Gastroesophageal sphincter (tissue), 4 donors: Measurements from ENCODE around the gene LRRFIP1. TPM values are rescaled to one million over a fixed set of nuclear protein-coding genes. Genes with fewer than 3 reads are reported as not detected.

Experiments used
- ATAC-seq: fragments of 150-250 bp; one replicate; pipeline ENCODE4 v1.9.1; 2016; ENCODE audit warnings: mild to moderate bottlenecking, moderate library complexity
- H3K27ac ChIP-seq, 4 donors: fragments of 200-600 bp; sonication (generic) in 3 of 4; 1 replicate in 3 of 4; 2 replicates in 1 of 4; pipeline ENCODE4 v1.5.1; 2016 to 2019
- H3K27me3 ChIP-seq: fragments of 200-600 bp; sonication (generic); one replicate; pipeline ENCODE4 v1.5.1; 2019
- H3K36me3 ChIP-seq, 2 donors: fragments of 200-600 bp; sonication (generic); one replicate each; pipeline ENCODE4 v1.5.1; 2019; ENCODE audit warnings: control low read depth in 1 of 2
- H3K4me1 ChIP-seq, 3 donors: fragments of 200-600 bp; sonication (generic); 1 replicate in 2 of 3; 2 replicates in 1 of 3; pipeline ENCODE4 v1.5.1; 2016 to 2019; ENCODE audit warnings: control low read depth in 2 of 3
- H3K4me3 ChIP-seq, 2 donors: fragments of 200-600 bp; sonication (generic); one replicate each; pipeline ENCODE4 v1.5.1; 2019; ENCODE audit warnings: mild to moderate bottlenecking in 1 of 2, moderate library complexity in 1 of 2
- H3K9me3 ChIP-seq, 3 donors: fragments of 200-600 bp; sonication (generic); one replicate each; pipeline ENCODE4 v1.5.1; 2017 to 2019; ENCODE audit warnings: control low read depth in 2 of 3
- CTCF ChIP-seq, 4 experiments: fragments of 200-600 bp in 2 of 4; fragments of 450-650 bp in 2 of 4; sonication (generic) in 1 of 4; IDR thresholded peaks; one replicate each; pipeline ENCODE4 v1.5.1; 2017 to 2019; ENCODE audit warnings: antibody characterized with exemption in 4 of 4, mild to moderate bottlenecking in 2 of 4, moderate library complexity in 2 of 4
- EP300 ChIP-seq: sonication (generic); formaldehyde crosslinking; IDR thresholded peaks from one replicate; pipeline ENCODE4 v1.6.1; 2017; ENCODE audit warnings: antibody characterized with exemption, mild to moderate bottlenecking
- POLR2A ChIP-seq, 2 donors: fragments of 450-650 bp; IDR thresholded peaks; one replicate each; pipeline ENCODE4 v1.6.1; 2017; ENCODE audit warnings: antibody characterized with exemption in 2 of 2, mild to moderate bottlenecking in 2 of 2, moderate library complexity in 1 of 2
- POLR2AphosphoS5 ChIP-seq: sonication (generic); formaldehyde crosslinking; IDR thresholded peaks from one replicate; pipeline ENCODE4 v1.6.1; 2017; ENCODE audit warnings: antibody characterized with exemption
- WGBS, 2 donors: methylation state at CpG; one replicate each; pipeline ENCODE4 v1.1.5; 2018; ENCODE audit warnings: low coverage in 1 of 2; 5-methylcytosine and 5-hydroxymethylcytosine counted together
- total RNA-seq, 4 donors: library from RNA; depleted of rRNA; stranded (reverse); fragments of >200 nt; gene quantifications; one replicate each; pipeline ENCODE4 v1.1.0, GENCODE V29; 2016

The LRRFIP1 gene
- total RNA-seq, 4 donors from 2014 or later: 164 to 225 (median 179) TPM

DNA sequence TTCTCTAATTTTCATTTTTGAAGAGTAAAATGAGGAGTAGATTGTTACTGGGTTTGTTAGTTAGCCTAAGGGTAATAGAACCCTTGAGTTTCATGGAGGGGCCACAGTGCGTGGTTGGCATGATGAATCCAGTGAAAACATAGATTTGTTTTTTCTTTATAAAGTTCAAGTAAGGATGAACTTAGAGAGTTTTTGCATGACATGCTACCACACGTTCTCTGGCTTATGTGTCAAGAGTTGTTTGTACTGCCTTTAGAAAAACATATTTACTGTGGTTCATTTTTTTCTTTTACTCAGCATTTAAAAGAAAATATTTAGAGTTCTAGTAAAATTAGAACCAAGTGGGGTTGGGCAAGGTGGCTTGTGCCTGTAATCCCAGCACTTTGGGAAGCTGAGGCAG, 193.0 kb downstream of the LRRFIP1 start:
- ATAC-seq: no peak
- WGBS, 2 donors: 100% methylated on average over 1 to 2 of the region's 2 CpGs

DNA sequence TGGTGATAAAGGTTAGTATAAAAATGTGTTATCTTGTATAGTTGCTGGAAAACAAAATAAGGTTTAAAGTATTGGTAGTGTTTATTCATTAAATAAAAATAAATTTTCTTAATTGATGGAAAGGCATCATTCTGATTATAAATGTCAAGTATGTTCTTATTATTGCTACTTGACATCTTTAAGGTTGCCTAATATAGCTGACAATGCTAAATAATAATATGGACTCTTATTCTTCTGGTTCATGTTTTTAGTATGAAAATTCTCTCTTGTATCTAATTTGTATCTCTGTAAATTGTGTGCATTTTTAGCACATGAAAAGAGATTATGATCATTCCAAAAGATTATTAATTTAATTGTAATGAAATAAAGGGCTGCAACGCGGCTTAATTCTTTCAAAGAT, 196.2 kb downstream of the LRRFIP1 start:
- no peak overlapping the region for H3K27ac ChIP-seq
- no peak for TF ChIP-seq POLR2A (IDR thresholded peaks at IDR 0.05)
- no peak for TF ChIP-seq EP300
- no peak for TF ChIP-seq CTCF (IDR thresholded peaks at IDR 0.05)
- no peak for TF ChIP-seq POLR2AphosphoS5
- no peak for ATAC-seq
- 87 to 92% methylated on average over 2 of the region's 2 CpGs for WGBS, 2 donors
- H3K27me3 ChIP-seq: no peaks in the 10 kb centered on the region
- H3K9me3 ChIP-seq: no peaks in the 10 kb centered on the region
- no peaks in the 10 kb centered on the region for H3K4me1 ChIP-seq
- H3K36me3 ChIP-seq: no peaks in the 10 kb centered on the region
- H3K4me3 ChIP-seq: no peak overlapping the region

More for the DNA sequence above, 193.0 kb downstream of the LRRFIP1 start:
- H3K9me3 ChIP-seq: no peaks in the 10 kb centered on the region
- no peak overlapping the region for H3K4me3 ChIP-seq
- no peaks in the 10 kb centered on the region for H3K27me3 ChIP-seq
- no peak overlapping the region for H3K27ac ChIP-seq
- H3K36me3 ChIP-seq: no peaks in the 10 kb centered on the region
- TF ChIP-seq CTCF (IDR thresholded peaks at IDR 0.05): no peak
- TF ChIP-seq EP300: no peak
- no peak for TF ChIP-seq POLR2A (IDR thresholded peaks at IDR 0.05)
- no peak for TF ChIP-seq POLR2AphosphoS5
- H3K4me1 ChIP-seq: no peaks in the 10 kb centered on the region

GRCh38 chr2:237824085-237824484, 196.7 kb downstream of the LRRFIP1 start:
- H3K4me1 ChIP-seq: no peaks in the 10 kb centered on the region
- no peak overlapping the region for H3K4me3 ChIP-seq
- H3K9me3 ChIP-seq: no peaks in the 10 kb centered on the region
- H3K36me3 ChIP-seq: no peaks in the 10 kb centered on the region
- no peak for TF ChIP-seq CTCF (IDR thresholded peaks at IDR 0.05)
- TF ChIP-seq POLR2A (IDR thresholded peaks at IDR 0.05): no peak
- no peak for TF ChIP-seq POLR2AphosphoS5
- TF ChIP-seq EP300: no peak
- 80 to 96% methylated on average over 4 to 6 of the region's 6 CpGs for WGBS, 2 donors
- ATAC-seq: no peak
- H3K27ac ChIP-seq: no peak overlapping the region
- H3K27me3 ChIP-seq: no peaks in the 10 kb centered on the region

DNA sequence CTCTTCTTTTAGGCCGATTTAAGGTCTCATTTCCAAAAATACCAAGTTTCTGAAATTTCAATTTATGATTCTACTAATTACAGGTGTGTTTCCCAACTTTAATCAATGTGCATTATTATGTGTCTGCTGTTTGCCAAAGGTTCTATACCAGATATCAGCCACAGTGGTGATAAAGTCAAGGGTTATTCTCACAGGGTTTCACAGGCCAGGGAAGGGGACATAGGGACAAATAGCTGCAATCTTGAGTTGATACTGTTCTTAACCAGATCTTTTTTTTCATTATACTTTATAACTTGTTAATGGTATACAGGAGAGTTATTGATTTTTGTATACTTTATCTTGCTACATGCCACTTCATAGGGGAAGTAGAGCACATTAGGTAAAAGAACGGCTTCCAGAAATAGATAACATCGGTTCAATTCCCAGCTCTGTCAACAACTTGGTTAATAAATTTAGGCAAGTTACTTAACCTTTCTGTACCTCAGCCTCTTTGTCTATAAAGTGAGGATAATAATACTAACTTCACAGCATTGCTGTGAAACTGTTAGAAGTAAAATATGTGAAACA, 200.1 kb downstream of the LRRFIP1 start:
- Histone ChIP-seq H3K27me3 (no peaks in the 10 kb centered on the region), H3K4me3 (no peak overlapping the region), H3K27ac (no peak overlapping the region), H3K4me1 (no peaks in the 10 kb centered on the region), H3K9me3 (no peaks in the 10 kb centered on the region), H3K36me3 (no peaks in the 10 kb centered on the region)
- TF ChIP-seq EP300 (no peak), CTCF (IDR thresholded peaks at IDR 0.05) (no peak), POLR2AphosphoS5 (no peak), POLR2A (IDR thresholded peaks at IDR 0.05) (no peak)
- ATAC-seq: no peak
- 81 to 86% methylated on average over 3 of the region's 3 CpGs for WGBS, 2 donors

Other genes starting within 250 kb of the LRRFIP1 start
- 100 to 1,000 TPM; 110 to 421 (median 310) TPM for gene COL6A3, start 213.4 kb upstream of the LRRFIP1 start, total RNA-seq
- gene MLPH, start 140.3 kb upstream of the LRRFIP1 start, total RNA-seq: 10 to 100 TPM in 2 of 4 donors, 1 to 10 TPM in 2; 1.8 to 13.8 (median 10.8) TPM
- gene PRLH, start 61.0 kb upstream of the LRRFIP1 start, total RNA-seq: not detected
- gene RAB17, start 36.9 kb upstream of the LRRFIP1 start, total RNA-seq: 1 to 10 TPM in 3 of 4 donors, under 1 TPM in 1; 0.81 to 6.7 (median 3.2) TPM
- gene RBM44, start 171.2 kb downstream of the LRRFIP1 start, total RNA-seq: 1 to 10 TPM in 2 of 4 donors, under 1 TPM in 2; 0.45 to 1.4 (median 0.93) TPM
- gene RAMP1, start 232.0 kb downstream of the LRRFIP1 start, total RNA-seq: 100 to 1,000 TPM; 213 to 355 (median 286) TPM